ENCODE measurements around the gene CEP20.

GRCh38 chr16:15847611-15848175 lies 40.7 kb downstream of the CEP20 start:
- no peak for TF ChIP-seq POLR2AphosphoS5 (IDR thresholded peaks at IDR 0.05)
- TF ChIP-seq CTCF (IDR thresholded peaks at IDR 0.05), result no peak

Data from suprapubic skin (tissue), 3 donors.